ENCODE data around the gene APBA2.

DNA sequence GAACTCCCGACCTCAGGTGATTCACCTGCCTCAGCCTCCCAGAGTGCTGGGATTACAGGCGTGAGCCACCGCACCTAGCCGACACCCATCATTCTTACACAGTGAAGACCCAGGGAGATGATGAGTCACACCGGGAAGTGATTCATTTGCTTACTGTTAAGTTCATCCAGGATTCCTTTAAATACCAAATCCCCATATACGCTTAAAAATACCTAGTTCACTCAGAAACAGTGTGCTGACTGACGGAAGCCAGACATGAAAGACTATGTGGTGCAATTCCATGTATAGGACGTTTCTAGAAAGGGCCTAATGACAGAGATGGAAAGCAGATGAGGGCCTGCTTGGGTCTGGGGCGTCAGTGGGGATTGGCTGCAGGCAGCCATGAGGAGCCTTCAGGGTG, 75.2 kb downstream of the APBA2 start:
- TF ChIP-seq CTCF (optimal IDR thresholded peaks at IDR 0.05 in 1 of 3, IDR thresholded peaks at IDR 0.05 in 1 of 3, conservative IDR thresholded peaks at IDR 0.05 in 1 of 3; ENCODE audit: extremely low read depth in 1 of 3, insufficient read depth in 2 of 3, low read length in 3 of 3) = no peak
- no peak for TF ChIP-seq EZH2 (IDR thresholded peaks at IDR 0.05; ENCODE audit: low read length)
